ENCODE data around the gene ZBTB42. TPM values are rescaled to one million over a fixed set of nuclear protein-coding genes. Genes with fewer than 3 reads are reported as not detected.

Gene ZBTB42
- total RNA-seq, 1 donor from 2014 or later: 5.7 TPM

- Histone ChIP-seq H3K27me3 (ENCODE audit: low read depth) (no peaks in the 10 kb centered on the region), H3K27ac (replicated peaks) (no peak overlapping the region), H3K4me3 (no peak overlapping the region), H3K9me3 (replicated peaks) (no peaks in the 10 kb centered on the region), H3K36me3 (no peaks in the 10 kb centered on the region), H3K4me1 (peaks cover 57% of the 10 kb centered on the region)
- intact Hi-C loops (cut with micrococcal nuclease): no loop called here
- no peak for DNase-seq
- no peak for TF ChIP-seq CTCF (IDR thresholded peaks at IDR 0.05; ENCODE audit: borderline replicate concordance)
These were observed 2.5 kb downstream of the ZBTB42 start for GRCh38 chr14:104803280-104803911.

DNA sequence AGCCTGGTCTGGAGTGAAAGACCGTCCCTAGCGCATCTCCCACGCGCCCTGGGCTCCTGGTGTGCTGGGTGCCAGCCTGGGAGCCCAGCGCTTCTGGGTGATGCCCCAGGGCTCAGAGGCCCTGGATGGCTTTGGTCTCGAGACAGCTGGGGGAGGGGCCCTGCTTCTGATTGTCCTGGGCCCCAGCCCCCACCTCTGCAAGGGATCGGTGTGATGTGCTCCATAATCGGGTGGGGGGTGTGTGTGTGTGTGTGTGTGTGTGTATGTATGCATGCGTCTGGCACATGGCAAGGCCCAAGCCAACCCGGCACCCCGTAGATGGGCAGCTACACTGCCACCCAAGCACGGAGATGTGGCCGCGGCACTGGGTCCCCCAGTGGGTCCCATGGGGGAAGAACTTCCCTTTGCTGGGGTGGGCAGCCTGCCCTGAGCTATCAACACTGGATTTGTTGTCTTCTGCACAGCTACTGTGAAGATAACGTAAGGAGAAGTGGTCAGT is 3.1 kb downstream of the ZBTB42 start:
- TF ChIP-seq CTCF (IDR thresholded peaks at IDR 0.05; ENCODE audit: borderline replicate concordance): no peak

DNA sequence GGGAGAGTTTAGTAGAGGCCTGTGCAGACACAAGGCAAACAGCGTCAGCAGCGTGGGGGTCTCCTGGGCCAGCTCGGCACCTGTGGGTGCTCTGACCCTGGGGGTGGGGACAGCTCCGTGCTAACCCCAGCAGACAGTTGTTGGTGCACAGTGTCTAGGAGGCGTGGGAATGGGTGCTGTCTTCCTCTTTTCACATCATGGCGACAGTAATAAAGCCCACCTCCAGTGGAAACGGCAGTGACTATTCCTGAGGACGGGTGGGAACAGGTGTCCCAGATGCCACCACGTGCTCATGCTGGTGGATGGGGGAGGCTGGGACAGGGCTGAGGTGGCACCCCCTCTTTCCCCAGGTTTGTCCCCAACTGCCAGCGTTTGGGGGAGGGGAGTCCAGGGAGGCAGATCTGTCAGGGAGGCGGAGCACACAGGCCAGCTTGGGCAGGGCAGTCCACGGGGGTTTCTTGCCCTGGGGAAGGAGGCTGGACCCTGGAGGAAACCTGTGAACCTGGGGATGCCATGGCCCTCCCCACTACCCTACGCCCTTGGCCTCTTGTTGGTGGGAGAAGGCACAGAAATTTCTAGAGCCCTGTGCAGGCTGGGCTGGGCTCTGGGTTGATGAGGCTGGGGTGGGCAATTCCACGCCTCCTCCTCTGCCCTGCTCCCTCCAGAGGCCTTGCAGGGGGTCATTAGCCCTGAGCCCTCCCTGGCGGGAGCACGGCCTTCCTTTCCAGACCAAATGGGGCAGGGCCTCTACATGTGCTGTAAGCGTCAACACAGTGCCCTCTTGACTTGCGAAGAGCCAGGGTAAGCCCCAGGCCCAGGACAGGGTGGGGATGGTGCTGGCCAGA is 3.8 kb downstream of the ZBTB42 start:
- Histone ChIP-seq H3K4me3 (no peak overlapping the region), H3K27ac (replicated peaks) (no peak overlapping the region), H3K9me3 (replicated peaks) (no peaks in the 10 kb centered on the region), H3K36me3 (no peaks in the 10 kb centered on the region), H3K27me3 (ENCODE audit: low read depth) (no peaks in the 10 kb centered on the region), H3K4me1 (peaks cover 44% of the 10 kb centered on the region)
- no peak for DNase-seq
- no peak for TF ChIP-seq CTCF (IDR thresholded peaks at IDR 0.05; ENCODE audit: borderline replicate concordance)
- intact Hi-C loops (cut with micrococcal nuclease): no loop called here

More for the DNA sequence above, 3.1 kb downstream of the ZBTB42 start:
- H3K36me3 ChIP-seq: no peaks in the 10 kb centered on the region
- no peak overlapping the region for H3K4me3 ChIP-seq
- H3K27ac ChIP-seq (replicated peaks): no peak overlapping the region
- DNase-seq: no peak
- intact Hi-C loops (cut with micrococcal nuclease): no loop called here
- no peaks in the 10 kb centered on the region for H3K27me3 ChIP-seq (ENCODE audit: low read depth)
- peaks cover 51% of the 10 kb centered on the region for H3K4me1 ChIP-seq
- no peaks in the 10 kb centered on the region for H3K9me3 ChIP-seq (replicated peaks)

- no peak for TF ChIP-seq CTCF (IDR thresholded peaks at IDR 0.05; ENCODE audit: borderline replicate concordance)
- Histone ChIP-seq H3K4me3 (no peak overlapping the region), H3K36me3 (no peaks in the 10 kb centered on the region), H3K27ac (replicated peaks) (peak overlapping the region; percentile 10), H3K9me3 (replicated peaks) (no peaks in the 10 kb centered on the region), H3K4me1 (peaks cover 38% of the 10 kb centered on the region), H3K27me3 (ENCODE audit: low read depth) (no peaks in the 10 kb centered on the region)
- no peak for DNase-seq
- intact Hi-C loops (cut with micrococcal nuclease): no loop called here
These were observed 4.4 kb downstream of the ZBTB42 start for GRCh38 chr14:104805326-104805678.

DNA sequence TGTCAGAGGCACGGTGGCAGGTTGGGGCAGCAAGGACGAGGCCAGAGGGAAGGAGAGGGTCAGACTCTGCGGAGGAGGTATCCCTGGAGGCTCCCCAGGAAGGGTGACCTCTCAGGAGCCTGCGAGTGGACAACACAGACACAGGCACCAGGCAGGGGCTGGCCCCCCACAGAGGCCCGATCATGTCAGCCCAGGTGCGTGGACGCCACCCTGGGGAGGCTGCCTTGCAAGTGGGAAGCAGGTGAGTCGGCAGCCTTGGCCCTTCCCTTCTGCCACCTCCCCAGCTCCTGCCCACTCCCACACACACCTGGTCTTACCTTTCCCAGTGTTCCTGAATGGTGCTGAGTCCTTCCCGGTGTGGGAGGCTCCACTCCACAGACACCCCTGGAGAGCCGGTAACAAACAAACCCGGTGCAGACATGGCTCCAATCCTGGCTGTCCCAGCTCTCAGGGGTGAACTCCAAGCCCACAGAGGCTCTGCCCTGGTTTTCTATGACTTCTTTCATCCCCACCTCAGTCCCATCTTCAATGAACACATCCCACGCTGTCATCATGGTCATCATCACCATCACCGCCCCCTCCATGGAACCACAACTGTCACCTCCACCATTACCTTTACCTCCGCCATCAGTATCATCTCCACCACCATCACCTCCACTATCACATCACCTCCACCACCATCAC is 5.2 kb downstream of the ZBTB42 start:
- intact Hi-C loops (cut with micrococcal nuclease): no loop called here
- Histone ChIP-seq H3K27ac (replicated peaks) (peak overlapping the region; percentile 10), H3K4me3 (no peak overlapping the region), H3K36me3 (no peaks in the 10 kb centered on the region), H3K27me3 (ENCODE audit: low read depth) (no peaks in the 10 kb centered on the region), H3K9me3 (replicated peaks) (no peaks in the 10 kb centered on the region), H3K4me1 (peaks cover 36% of the 10 kb centered on the region)
- no peak for DNase-seq
- TF ChIP-seq CTCF (IDR thresholded peaks at IDR 0.05; ENCODE audit: borderline replicate concordance): no peak
